ENCODE results near the gene WWOX. TPM values are rescaled to one million over a fixed set of nuclear protein-coding genes. Genes with fewer than 3 reads are reported as not detected.
"Not testable (repeated sequence)": the region's sequence is repeated elsewhere in the genome, so short reads cannot be mapped to it uniquely, and the experiment has no call there.

Gene WWOX
- 18.6 TPM for total RNA-seq (ENCODE audit: unreplicated experiment)
- long read RNA-seq, partial matches to known transcripts: 1 of 6 reads
- long read RNA-seq, other reads (novel, unspliced or antisense): 2 of 6 reads

DNA sequence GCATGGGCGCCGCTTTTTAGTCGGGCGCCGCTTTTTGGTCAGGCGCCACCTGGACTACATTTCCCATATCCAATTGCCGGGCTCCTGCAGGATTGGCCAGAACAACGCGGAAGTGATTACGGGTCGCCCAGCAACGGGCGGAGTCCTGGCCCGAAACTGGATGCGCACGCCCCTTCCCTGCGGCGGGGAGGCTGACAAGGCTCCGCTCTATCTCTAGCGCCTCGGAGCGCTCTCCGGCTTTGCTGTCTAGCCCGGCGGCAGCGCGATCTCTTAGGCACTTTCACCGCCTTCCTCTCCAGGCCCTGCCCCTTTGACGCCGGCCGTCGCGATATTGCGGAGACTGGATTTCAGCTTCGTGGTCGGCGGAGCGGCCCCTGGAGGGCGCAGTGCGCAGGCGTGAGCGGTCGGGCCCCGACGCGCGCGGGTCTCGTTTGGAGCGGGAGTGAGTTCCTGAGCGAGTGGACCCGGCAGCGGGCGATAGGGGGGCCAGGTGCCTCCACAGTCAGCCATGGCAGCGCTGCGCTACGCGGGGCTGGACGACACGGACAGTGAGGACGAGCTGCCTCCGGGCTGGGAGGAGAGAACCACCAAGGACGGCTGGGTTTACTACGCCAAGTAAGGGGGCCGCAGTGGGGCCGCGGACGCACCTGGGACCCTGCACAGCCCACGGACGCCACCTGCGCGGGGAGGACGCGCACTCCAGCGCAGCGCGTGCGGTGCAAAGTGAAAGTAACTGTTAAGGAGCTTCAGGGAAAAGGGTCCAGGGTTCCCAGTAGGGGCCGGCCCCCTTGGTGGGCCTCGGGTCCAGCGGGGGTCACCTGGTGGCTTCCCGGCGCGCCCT, at the start of gene WWOX:
Gene WWOX (plus strand): TSS at position 384 of the 841 bp plus-strand sequence.
- Mint-ChIP-seq H3K4me3 (ENCODE audit: unreplicated experiment) (peak within 1 kb of the TSS; percentile 87), H3K36me3 (ENCODE audit: low read depth, unreplicated experiment) (peaks cover 3% of the 10 kb centered on the region), H3K27me3 (ENCODE audit: unreplicated experiment) (peaks cover 1% of the 10 kb centered on the region), H3K27ac (ENCODE audit: unreplicated experiment) (peak within 1 kb of the TSS; percentile 89), H3K4me1 (ENCODE audit: unreplicated experiment) (peaks cover 8% of the 10 kb centered on the region), H3K9me3 (ENCODE audit: unreplicated experiment) (peaks cover 4% of the 10 kb centered on the region)
- TF ChIP-seq, protein P1, sequence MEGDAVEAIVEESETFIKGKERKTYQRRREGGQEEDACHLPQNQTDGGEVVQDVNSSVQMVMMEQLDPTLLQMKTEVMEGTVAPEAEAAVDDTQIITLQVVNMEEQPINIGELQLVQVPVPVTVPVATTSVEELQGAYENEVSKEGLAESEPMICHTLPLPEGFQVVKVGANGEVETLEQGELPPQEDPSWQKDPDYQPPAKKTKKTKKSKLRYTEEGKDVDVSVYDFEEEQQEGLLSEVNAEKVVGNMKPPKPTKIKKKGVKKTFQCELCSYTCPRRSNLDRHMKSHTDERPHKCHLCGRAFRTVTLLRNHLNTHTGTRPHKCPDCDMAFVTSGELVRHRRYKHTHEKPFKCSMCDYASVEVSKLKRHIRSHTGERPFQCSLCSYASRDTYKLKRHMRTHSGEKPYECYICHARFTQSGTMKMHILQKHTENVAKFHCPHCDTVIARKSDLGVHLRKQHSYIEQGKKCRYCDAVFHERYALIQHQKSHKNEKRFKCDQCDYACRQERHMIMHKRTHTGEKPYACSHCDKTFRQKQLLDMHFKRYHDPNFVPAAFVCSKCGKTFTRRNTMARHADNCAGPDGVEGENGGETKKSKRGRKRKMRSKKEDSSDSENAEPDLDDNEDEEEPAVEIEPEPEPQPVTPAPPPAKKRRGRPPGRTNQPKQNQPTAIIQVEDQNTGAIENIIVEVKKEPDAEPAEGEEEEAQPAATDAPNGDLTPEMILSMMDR (IDR thresholded peaks at IDR 0.05; ENCODE audit: unreplicated experiment): peak; percentile 89
- DNase-seq (ENCODE audit: low spot score): peak; percentile 97

DNA sequence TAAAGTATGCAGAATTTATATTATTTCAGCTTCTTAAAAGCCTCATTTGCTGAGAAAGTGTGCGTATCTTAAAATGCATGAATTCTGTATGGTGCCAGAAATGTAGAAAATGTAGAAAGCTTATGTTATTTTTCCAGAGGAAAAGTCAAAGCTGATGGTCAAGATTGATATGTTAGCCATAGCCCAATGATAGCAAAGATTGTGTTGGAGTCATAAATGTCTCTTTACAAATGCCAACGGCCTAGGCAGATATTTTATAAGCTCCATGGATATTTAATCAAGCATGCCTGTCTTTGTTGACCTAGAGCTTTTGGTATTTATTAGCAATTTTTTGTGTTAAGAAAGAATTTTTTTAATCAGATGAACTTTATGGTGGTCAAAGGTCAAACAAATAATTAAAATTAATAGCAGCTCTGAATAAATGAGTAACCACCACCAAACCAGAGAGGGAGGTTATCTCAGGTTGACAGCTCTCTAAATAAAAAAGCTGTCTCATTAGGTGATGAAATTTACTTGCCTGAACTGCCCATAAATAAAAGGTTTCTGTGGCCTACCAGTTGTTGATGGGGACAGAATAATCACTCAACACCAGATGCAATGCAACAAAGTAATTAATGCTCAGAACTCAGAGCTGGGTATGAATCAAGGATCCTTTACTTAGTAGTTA, 48.6 kb upstream of the WWOX start:
- no peaks in the 10 kb centered on the region for H3K9me3 Mint-ChIP-seq (ENCODE audit: unreplicated experiment)
- H3K4me1 Mint-ChIP-seq (ENCODE audit: unreplicated experiment): no peaks in the 10 kb centered on the region
- no peak overlapping the region for H3K4me3 Mint-ChIP-seq (ENCODE audit: unreplicated experiment)
- H3K27ac Mint-ChIP-seq (ENCODE audit: unreplicated experiment): no peak overlapping the region
- TF ChIP-seq, protein P1 (IDR thresholded peaks at IDR 0.05; ENCODE audit: unreplicated experiment): no peak
- H3K27me3 Mint-ChIP-seq (ENCODE audit: unreplicated experiment): peaks cover 1% of the 10 kb centered on the region
- DNase-seq (ENCODE audit: low spot score): no peak
- H3K36me3 Mint-ChIP-seq (ENCODE audit: low read depth, unreplicated experiment): no peaks in the 10 kb centered on the region

DNA sequence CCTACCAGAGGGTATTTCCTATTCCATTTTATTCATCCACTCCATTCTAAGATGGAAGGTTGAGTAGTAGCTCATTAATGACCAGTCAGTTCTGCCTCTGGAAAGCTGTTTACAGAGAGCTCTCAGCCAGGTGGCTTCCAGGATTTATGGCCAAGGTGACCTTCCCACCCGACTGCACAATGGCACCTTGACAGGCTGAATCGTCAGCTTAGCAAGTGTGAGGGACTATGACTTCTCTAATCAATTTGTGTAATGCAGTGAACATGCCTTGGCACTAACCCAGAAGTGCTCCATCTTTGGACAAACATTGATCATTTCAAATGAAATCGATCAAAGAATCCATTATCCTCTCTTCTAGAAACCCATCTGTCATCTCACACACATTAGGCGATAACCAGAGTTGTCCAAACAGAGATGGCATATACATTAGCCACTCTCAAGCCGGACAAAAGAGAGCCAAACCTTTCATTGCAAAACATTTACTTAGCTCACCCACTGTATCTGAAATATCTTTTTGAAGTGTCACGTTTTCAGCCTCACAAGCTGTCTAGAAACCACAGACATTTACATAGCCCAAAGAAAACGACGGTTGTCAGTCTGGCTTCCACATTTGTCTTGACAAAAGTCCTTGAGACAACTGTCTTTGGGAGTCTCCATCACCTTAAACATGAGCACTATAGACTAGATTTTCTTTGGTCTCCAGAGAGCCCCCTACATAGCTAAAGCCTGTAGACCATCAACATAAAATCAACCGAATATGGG, 41.5 kb upstream of the WWOX start:
- no peak for DNase-seq (ENCODE audit: low spot score)
- Mint-ChIP-seq H3K4me3 (ENCODE audit: unreplicated experiment) (no peak overlapping the region), H3K27me3 (ENCODE audit: unreplicated experiment) (no peaks in the 10 kb centered on the region), H3K27ac (ENCODE audit: unreplicated experiment) (no peak overlapping the region), H3K9me3 (ENCODE audit: unreplicated experiment) (no peaks in the 10 kb centered on the region), H3K4me1 (ENCODE audit: unreplicated experiment) (no peaks in the 10 kb centered on the region), H3K36me3 (ENCODE audit: low read depth, unreplicated experiment) (no peaks in the 10 kb centered on the region)
- TF ChIP-seq, protein P1 (IDR thresholded peaks at IDR 0.05; ENCODE audit: unreplicated experiment): no peak

DNA sequence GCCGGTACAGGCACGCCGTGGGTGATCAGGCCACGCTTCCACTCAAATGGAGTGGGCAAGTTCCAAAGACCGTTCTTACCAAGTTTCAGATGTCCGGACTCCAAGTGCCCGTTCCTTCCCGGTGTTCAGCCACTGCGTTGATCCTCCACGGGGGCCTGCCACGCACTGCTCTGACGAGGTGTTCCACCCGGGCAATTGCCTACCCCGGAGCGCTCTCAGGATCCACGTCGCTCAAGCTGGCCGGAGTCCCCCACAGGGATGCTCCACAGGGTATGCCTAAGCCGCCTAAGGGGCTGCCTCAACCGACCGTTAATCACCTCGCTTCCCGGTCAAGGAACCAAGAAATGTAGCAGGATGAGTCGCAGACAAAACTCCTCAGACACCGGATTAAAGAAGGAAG, 39.6 kb upstream of the WWOX start:
- H3K27ac Mint-ChIP-seq (ENCODE audit: unreplicated experiment); DNase-seq (ENCODE audit: low spot score); H3K4me3 Mint-ChIP-seq (ENCODE audit: unreplicated experiment); H3K36me3 Mint-ChIP-seq (ENCODE audit: low read depth, unreplicated experiment); H3K27me3 Mint-ChIP-seq (ENCODE audit: unreplicated experiment); H3K4me1 Mint-ChIP-seq (ENCODE audit: unreplicated experiment); H3K9me3 Mint-ChIP-seq (ENCODE audit: unreplicated experiment): not testable (repeated sequence)

DNA sequence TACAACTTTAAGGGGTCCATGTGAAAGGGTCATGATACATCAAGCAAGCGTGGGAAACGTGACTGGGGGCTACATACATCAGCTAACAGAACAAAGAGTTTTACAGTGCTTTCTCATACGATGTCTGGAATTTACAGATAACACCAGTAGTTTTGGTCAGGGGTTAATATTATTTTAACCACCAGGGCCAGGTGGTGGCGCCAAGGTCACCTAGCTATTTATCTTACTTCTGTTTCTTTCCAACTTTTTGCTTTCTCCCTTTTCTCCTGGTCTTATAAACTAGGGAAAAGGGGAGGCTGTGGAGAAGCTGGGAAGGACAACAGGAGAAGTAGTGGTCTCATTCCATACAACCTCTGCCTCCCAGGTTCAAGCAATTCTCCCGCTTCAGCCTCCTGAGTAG, 39.2 kb upstream of the WWOX start:
- Mint-ChIP-seq H3K27me3 (ENCODE audit: unreplicated experiment) (no peaks in the 10 kb centered on the region), H3K36me3 (ENCODE audit: low read depth, unreplicated experiment) (no peaks in the 10 kb centered on the region), H3K27ac (ENCODE audit: unreplicated experiment) (no peak overlapping the region)

More for the DNA sequence above, 39.2 kb upstream of the WWOX start:
- TF ChIP-seq, protein P1 (IDR thresholded peaks at IDR 0.05; ENCODE audit: unreplicated experiment): no peak
- DNase-seq (ENCODE audit: low spot score): no peak
- Mint-ChIP-seq H3K9me3 (ENCODE audit: unreplicated experiment) (no peaks in the 10 kb centered on the region), H3K4me1 (ENCODE audit: unreplicated experiment) (no peaks in the 10 kb centered on the region), H3K4me3 (ENCODE audit: unreplicated experiment) (no peak overlapping the region)
